22Rv1 (cell line): ENCODE measurements around the gene RBBP6.

Experiments used
- CTCF ChIP-seq: fragments of 450-650 bp; IDR thresholded peaks from 2 replicates; pipeline ENCODE4 v1.5.1; 2017; ENCODE audit warnings: mild to moderate bottlenecking
- ZFX ChIP-seq: fragments of 450-650 bp; IDR thresholded peaks from 2 replicates; pipeline ENCODE4 v1.6.1; 2017; ENCODE audit warnings: antibody characterized with exemption, borderline replicate concordance

- no peak for TF ChIP-seq CTCF
- no peak for TF ChIP-seq ZFX
Observed at GRCh38 chr16:24609740-24610415, 70.5 kb downstream of the RBBP6 start.
